HG03025 (cell line): ENCODE measurements around the gene ITPKC.

Experiments
- ATAC-seq: cut with Tn5 transposase; IDR thresholded peaks from one replicate; pipeline ENCODE4 v1.9.1; 2021; ENCODE audit warnings: mild to moderate bottlenecking, moderate library complexity; ENCODE audit not compliant: unreplicated experiment, low FRiP score

ITPKC gene

DNA sequence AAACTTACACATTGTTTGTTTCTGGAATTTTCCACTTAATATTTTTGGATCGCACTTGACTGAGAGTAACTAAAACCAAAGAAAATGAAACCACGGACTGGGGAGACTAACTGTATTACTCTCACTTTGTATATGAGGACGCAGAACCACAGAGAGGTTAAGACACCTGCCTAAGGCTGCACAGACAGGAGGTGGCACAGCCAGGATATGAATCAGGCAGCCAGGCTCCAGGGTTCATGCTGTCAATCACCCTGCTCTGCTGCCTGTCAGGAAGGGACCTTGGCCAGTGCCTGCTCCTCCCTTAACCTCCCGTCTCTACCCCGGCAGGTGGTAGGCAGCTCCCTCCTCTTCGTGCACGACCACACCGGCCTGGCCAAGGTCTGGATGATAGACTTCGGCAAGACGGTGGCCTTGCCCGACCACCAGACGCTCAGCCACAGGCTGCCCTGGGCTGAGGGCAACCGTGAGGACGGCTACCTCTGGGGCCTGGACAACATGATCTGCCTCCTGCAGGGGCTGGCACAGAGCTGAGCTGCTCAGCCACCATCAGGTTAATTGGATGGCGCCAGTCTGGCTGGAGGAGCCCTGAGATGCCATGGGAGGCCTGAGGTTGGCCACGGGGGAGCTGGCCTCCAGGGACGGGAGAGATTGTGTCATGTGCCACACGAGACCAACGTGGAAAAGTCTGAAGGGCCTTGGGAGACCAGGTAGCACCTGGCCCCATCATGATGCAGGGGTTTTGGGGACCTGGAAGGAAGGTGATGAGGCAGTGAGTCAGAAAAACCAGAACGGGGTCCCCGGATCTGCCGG is 22.3 kb downstream of the ITPKC start:
- no peak for ATAC-seq

GRCh38 chr19:40739871-40740703 is 23.2 kb downstream of the ITPKC start:
- ATAC-seq, result no peak

GRCh38 chr19:40740747-40741146 is 23.8 kb downstream of the ITPKC start:
- ATAC-seq, result no peak

DNA sequence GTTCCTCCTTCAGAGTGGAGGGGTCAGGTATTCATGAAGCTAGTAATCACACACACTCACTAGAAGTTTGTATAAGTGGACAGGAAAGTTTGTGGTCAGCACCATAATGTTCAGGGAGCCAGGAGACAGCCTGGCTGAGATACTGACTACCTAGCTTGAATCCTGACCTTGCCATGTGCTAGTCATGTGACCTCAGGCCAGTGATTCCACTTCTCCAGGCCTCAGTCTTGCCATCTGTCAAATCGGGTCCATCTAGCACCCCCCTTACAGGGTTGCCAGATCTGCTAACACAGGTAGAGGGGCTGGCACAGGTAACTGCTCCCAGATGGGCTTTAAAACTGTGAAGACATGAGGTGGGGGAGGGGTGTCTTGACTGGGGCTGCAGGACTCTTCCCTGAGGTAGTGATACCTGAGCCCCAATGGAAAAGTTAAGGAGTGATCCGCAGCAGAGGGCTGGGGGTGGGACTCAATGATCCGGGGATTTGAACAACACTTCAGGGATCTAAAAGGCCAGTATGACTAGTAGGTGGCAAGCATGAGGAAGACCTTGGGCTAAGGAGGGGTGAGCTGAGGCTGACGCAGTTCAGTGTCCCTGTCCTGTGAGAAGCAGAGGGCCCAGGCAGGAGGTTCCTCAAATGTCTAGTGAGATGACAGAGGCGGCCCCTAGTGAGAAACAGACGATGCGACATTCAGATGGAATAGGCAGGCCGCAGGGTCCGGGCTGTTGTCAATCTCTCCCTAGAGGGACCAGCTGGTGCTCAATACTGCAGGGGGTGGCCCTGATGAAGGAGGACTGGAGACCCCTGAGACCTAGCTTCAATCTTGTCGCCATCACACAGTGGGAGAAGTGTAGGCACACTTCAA is 24.8 kb downstream of the ITPKC start:
- no peak for ATAC-seq

DNA sequence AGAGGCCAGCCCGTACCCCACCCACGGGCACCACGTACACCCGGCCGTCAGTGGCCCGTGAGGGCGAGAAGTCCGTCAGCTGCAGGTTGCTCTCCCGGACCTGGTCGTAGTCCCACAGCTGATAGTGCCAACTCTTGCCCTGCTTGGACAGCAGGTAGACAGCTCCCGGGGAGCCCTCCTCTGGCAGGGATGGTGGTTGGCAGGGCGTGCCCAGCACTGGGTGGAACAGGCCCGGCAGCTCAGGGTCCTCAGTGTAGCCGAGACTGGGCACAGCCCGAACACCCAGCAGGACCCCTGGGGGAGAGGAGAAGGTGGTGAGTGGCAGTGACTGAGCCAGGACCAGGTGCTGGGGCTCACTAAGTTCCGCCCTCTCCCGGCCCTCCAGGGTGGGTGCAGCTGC is 25.6 kb downstream of the ITPKC start:
- no peak for ATAC-seq

- no peak for ATAC-seq
These were observed 26.0 kb downstream of the ITPKC start for GRCh38 chr19:40742886-40743285.

GRCh38 chr19:40743926-40744325 is 27.0 kb downstream of the ITPKC start:
- ATAC-seq, result no peak

- no peak for ATAC-seq
These were observed 27.9 kb downstream of the ITPKC start for GRCh38 chr19:40744554-40745401.

- ATAC-seq, result no peak
These were observed 28.5 kb downstream of the ITPKC start for GRCh38 chr19:40745402-40745780.

- ATAC-seq, result no peak
These were observed 30.6 kb downstream of the ITPKC start for GRCh38 chr19:40747536-40747935.

DNA sequence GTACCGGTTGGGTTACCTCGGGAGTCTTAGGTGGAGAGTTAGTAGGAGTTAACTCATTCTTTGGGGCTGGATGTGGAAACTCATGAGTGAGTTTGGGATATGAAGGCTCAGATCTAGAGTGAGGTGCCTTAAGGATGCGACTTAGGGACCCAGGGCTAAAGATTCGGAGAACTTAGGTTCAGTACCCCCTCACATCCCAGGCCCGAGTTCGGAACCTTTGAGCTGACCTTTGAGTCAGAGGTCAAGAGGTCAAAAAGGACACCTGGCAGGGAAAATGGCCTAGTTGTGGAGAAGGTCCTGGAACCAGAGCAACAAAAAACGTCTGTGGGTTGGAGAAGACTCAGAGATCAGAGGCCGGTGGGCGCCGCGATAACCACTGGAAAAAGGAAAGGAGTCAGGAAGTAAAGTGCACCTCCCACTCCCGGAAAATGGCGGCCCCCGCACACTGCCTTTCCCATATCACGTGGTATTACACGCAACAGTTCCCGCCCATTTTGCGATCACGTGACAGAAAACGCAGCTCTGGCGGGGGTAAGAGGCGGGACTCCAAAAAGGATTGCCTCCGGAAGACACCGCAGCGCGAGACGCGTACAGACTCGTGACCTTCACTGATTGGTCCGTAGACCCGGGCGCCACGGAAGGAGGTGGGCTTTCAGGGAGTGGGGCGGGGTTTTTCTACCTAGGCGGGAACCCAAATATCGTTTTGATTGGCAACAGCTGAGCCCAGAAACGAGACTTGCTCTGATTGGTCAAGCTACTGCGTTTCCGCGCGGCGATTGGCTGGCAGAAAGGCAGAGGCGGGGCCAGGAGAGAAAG is 33.4 kb downstream of the ITPKC start, which contains the start of gene ACTMAP:
Gene ACTMAP, minus strand, starts transcription at position 420 of the 816 bp plus-strand sequence. CDS start 674 bp downstream, outside the sequence.
- peak; percentile 82 for ATAC-seq

- ATAC-seq, result peak; percentile 58
These were observed 34.1 kb downstream of the ITPKC start, which contains the start of gene SNRPA for GRCh38 chr19:40750874-40751537. Gene SNRPA (plus strand): TSS chr19:40751203. CDS start chr19:40751409, 206 bp downstream.

GRCh38 chr19:40752257-40752781 is 35.4 kb downstream of the ITPKC start:
- no peak for ATAC-seq

DNA sequence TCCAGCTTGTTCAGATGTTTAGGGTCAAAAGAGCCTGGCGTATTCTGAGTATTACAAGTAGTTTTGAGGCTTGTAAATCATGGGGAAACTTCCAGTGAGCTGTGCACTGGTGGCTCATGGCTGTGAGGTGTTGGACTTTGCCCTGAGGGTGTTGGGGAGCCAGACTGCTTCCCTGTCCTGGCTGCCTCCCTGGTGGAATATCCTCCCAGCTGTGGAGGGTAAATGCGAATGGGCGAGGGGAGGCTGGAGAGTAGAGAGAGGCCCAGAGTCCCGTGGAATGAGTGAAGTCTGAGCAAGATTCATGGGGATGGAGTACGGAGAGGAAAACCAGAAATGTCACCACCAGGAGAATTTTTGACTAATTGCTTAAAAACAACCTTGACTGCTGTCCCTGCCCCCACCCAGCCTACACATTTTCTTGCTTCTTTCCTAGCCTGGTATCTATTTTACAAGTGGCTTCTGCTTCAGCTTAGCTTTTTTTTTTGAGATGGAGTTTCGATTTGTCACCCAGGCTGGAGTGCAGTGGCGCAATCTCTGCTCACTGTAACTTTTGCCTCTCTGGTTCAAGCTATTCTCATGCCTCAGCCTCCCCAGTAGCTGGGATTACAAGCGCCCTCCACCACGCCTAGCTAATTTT is 37.8 kb downstream of the ITPKC start:
- ATAC-seq, result no peak

GRCh38 chr19:40755248-40755624 is 38.3 kb downstream of the ITPKC start:
- no peak for ATAC-seq

DNA sequence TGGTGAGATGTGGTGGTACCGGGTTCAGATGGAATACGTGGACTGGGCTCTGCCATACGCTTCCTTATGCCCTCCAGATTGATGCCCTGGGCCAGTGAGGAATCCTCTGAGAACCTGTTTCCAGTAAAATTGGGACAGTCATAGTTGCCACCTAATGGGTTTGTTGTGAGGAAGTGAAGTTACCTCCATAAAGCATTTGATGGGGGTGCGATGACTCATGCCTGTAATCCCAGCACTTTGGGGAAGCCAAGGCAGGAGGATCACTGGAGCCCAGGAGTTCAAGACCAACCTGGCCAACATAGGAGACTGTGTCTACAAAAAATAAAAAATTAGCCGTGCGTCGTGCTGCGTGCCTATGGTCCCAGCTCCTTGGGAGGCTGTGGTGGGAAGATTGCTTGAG is 38.9 kb downstream of the ITPKC start:
- no peak for ATAC-seq

GRCh38 chr19:40756502-40757110 is 39.7 kb downstream of the ITPKC start:
- no peak for ATAC-seq
